GM18519 (cell line): Measurements from ENCODE around the gene TREM1.
A peak's percentile ranks its signal among the peaks of the same experiment; 100 is the strongest.
"Not testable (repeated sequence)": the region's sequence is repeated elsewhere in the genome, so short reads cannot be mapped to it uniquely, and the experiment has no call there.

Experiments used
- ATAC-seq: cut with Tn5 transposase; IDR thresholded peaks from one replicate; pipeline ENCODE4 v1.9.1; 2021; ENCODE audit warnings: mild to moderate bottlenecking, moderate library complexity; ENCODE audit not compliant: unreplicated experiment, low FRiP score

TREM1 gene

DNA sequence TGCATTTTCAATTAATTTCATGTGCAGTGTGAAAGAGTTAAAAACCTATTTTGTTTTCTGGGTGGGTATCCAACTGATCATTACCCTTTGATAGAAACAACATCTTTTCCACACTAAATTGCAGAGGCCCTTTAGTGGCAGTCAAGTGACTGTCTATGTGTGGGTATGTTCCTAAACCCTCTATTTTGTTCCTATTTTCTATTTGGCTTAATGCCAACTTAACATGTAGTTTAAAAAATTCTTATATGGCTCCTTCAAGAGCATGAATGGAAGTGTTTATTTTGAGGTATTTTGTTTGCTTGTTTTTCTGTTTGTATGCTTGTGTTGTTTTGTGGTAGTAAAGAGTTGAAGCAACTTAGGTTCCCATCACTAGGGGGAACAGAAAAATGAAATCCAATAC lies 19.9 kb downstream of the TREM1 start:
- ATAC-seq: no peak

DNA sequence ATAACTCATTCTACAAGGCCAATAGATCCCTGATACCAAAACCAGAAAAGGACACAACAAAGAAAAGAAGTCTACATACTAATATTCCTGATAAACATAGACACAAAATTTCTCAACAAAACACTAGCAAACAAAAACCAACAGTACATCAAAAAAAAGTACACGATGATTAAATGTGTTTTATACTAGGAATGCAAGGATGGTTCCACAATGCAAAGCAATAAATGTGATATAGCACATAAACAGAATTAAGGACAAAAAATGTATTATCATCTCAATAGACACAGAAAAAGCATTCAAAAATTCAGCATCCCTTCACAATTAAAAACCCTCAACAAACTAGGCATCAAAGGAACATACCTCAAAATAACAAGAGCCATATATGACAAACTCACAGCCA lies 23.2 kb downstream of the TREM1 start:
- ATAC-seq: no peak

DNA sequence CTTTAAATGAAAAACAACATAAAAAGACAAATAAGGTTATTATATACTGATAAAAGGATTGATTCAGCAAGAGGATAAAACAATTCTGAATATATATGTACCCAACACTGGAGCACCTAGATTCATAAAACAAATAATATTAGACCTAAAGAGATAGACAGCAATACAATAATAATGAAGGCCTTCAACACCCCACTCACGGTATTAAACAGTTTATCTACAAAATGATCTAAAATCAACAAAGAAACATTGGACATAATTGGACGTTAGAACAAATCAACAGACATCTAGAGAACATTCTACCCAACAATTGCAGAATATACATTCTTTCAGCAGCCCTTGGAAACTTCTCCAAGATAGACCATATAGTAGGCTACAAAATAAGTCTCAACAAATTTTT lies 24.1 kb downstream of the TREM1 start:
- ATAC-seq: no peak

DNA sequence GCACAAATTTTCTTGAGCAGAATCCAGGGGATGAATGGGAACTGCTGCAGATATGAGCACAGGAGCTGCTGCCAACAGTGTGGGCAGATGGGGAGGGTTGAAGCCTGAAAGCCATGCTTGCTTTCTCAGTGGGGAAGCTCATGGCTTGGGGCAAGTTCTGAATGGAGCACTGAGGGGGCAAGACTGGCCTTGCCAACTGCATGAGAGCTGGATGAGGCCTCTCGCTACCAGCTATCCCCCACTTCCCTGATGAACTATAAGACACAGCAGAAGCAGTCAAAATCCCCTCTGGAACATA lies 28.3 kb downstream of the TREM1 start:
- no peak for ATAC-seq

DNA sequence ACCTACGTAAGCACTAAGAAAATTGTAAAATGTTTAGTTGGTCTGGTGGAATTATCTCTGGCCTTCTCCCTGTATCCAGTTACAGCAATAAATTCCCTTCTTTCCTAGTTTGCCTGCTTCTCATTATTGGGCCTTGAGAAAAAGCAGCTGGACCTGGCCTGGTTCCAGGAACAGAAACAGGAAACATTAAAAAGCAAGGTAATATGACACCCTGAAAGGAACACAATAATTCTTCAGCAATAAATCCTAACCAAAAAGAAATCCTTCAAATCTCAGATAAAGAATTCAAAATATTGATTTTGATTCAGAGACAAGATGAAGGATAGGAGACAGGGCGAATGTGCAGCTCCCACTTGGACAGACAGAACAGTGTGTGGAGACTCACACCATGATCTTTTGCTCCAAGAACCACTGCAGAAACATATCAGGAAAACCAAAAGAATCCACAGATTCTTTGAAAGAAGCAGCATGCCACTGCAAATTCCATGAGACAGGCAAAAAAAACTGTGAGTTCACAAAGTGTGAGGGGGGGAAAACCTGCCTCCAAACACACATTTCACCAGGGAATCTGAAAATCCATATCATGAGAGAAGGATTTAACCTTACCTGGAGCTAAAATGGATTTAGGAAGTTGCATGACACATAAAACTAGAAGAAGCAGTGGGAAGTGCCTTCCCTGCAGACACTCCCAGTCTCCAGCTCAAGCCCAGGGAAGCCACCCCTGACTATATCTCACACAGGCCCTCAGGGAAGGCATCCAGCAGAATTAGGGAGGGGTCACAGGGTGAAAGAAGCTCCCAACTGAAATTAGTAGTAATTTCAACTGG lies 28.9 kb downstream of the TREM1 start:
- no peak for ATAC-seq

DNA sequence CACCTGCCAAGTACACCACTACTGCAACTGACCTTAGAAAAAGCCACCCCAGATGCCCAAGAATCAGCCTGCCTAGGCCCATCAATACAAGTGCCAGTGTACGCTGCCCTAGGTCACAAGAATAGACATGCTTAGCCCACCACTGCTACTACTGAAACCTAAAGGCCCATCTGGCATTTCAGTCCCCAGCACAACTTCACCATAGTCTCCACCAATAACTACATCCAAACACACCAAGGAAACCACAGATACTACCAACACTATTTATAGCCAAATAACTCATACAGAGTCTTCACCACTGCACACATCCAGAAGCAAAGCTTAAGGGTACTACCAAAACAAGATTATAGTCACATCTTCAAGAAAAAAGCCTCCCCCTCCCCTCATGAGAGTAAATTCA lies 30.1 kb downstream of the TREM1 start:
- ATAC-seq: peak; percentile 80

DNA sequence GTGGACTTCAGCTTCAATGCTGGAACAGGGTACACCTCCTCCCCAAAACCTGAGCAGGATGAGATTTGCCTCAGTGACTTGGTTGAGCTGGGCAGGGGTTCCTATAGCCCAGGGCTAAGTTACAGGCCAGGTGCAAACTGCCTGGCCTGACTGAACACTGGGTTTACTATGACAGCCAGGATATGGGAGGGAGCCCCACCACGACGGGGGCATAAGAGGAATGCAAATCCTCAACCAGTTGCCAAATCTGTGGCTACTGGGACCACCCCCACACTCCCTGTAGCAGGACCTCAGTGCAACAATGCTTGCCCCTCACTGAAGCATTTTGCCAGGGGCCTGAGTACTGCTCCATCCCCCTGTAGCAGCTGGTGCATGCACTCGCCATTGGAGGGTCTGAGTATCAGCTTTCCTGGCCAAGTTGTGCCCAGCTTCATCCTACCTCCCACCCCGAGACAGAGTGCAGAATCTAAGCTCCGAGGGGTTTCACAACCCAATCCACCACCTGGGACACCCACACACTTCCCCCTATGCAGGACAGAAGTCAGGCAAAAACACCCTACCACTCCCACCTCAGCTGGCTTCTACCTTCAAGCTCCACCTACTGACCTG lies 30.7 kb downstream of the TREM1 start:
- ATAC-seq: no peak

DNA sequence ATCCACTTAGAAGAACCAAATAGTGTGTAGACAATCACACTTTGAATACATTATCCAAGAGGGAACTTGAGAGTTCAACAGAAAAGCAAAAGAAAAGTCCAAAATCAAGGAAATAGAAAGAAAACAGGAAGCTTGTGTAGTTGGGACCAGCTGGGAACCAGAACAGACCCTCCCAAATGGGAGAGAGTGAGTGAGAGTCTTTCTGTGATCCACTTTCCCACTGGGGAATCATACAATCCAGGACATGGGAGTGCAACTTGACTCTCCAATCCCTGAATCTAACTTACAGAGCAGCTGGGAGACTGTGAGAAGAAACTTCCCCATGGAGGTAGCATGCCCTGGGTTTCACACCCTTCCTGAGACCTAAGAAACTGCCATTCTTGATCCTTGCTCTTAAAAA lies 31.4 kb downstream of the TREM1 start:
- no peak for ATAC-seq

DNA sequence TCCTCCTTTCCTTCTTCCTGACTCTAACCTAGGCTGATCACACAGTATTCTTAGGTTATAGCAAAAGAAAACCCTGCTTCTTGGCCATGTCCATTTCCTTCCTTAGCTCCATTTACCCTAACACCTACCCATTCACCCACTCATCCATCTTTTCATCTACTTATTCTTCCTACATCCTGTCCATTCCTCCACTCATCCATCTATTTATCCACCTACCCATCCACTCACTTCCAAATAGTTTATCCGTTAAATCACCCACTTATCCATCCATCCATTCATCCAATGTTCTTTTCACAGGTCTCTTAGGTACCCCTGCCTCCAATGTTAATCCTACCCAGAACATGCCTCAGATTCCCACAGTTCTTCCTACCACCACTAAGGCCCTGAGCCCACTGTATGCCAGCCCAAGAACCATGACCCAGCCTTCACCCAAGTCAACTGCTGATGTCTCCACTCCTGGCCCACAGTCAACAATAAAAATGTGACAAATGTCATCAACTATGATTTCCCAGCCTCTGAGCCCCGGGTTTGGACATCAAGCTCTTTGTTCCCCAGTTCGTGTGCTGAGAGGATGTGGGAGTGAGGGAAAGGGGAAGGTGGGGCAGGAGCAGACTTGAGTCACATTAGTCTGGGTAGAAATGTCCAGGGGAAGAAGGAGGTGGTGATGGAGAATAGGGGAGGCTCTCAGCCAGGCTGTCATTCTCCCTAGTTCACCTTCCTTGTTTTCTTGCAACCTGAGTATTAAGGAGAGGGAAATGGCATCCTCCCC lies 33.9 kb downstream of the TREM1 start:
- no peak for ATAC-seq

DNA sequence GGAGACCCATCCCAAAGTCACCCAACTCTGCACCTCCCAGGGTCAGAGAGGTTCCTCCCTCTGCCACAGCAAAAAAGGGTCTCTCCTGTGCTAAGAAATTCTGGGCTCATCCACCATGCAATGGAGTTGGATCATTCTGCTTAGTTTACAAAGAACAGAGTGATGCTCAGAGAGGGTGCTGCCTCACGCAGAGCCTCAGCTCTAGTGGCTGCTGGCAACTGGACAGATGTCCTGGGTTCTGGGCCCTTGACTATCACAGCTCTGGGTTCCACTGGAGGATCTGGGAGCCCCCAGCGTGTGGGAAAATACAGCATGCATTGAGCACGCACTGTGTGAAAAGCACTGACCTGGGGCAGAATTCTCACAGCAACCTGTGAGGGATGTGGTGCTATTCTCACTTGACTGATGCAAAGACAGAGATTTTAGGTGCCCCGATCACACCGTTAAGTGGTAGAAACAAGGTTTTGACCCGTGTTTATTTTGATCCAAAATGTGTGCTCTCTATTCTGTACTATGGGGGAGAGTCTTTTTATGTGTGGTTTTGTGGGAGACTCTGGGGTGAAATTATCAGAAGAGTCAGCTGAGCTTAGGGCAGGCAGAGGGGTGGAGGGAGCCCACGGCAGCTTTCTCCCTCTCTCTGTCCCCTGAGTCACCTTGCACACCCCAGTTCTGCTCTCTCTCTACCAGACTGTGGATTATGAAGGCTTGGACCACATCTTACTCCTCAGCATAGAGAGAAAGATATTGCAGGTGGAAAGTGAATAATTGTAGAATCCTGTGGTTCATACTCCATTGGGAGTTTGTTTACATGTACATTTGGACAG lies 38.4 kb downstream of the TREM1 start:
- ATAC-seq: no peak

DNA sequence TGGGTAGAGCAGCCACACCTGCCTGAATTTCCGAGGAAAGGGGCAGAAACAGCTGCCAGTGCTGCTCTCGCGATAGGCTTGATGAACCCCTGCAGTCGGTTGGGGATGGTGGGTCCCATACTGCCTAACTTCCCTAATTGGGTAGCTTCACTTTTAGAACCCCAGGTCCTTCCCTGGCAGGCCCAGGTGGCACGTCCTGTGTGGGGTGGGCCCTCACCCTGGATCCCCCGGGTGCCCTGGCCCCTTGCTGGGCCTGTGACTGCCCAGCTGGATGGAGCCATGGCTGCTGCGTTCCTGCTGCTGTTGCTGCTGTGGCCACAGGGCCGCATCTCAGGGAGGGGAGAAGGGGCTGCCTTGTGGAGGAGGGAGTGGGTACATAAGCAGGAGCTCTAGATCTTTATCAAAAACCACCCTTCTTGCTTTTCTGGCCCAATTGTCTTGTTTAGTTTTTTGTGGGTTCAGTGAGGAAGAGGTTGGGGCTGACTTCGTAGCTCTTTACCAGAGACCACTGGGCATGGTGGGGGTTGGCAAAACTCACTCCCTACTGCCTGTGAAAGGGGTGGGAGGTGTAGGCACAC lies 39.1 kb downstream of the TREM1 start:
- no peak for ATAC-seq

DNA sequence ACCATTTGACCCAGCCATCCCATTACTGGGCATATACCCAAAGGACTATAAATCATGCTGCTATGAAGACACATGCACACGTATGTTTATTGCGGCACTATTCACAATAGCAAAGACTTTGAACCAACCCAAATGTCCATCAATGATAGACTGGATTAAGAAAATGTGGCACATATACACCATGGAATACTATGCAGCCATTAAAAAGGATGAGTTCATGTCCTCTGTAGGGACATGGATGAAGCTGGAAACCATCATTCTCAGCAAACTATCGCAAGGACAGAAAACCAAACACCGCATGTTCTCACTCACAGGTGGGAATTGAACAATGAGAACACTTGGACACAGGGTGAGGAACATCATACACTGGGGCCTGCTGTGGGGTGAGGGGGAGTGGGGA lies 40.0 kb downstream of the TREM1 start:
- ATAC-seq: not testable (repeated sequence)

DNA sequence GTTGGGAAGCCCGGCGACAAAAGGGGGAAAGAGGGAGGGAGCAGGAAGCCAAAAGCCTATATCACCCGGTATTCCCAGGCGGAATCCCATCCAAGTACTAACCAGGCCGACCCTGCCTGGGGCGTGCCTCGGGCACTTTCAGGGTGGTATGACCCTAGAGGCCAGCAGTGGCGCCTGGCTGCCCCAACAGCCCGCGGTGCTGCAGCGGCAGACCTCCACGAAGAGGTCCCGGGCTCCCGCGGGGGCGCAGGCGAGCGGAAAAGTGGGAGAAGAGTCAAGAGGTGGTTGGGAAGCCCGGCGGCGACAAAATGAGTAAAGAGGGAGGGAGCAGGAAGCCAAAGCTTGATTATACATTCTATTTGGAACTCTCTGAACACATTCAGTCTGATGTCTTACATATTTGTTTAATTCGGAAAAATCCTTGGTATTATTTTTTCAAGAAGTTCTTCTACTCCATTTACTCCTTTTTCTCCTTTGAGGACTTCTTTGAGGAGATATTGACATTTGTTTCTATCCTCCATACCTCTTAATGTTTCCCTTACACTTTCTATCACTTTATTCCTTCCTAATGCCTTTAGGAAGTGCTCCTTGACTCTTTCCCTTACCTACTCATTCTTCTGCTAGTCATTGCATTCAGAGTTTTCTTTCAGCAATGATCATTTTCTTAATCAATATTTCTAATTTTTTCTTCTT lies 46.9 kb downstream of the TREM1 start:
- no peak for ATAC-seq

DNA sequence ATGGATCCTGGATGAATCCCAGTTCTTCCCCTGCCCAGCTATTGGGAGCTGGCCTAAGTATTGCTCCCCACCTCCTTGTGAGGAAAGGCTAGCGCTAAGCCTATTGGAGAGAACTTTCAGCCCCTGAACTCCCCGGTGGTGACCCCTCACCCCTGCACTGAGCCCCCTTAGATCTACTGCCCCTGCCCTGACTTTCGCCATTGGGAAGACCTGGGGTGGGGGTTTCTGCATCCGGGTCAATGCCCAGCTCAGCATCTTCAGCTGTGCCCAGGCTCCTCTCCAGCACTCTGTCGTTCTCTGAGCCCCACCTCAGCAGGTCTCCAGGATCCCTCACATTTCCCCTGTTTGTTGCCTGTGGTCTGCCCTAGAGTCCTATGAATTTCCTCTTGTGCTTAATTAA lies 49.4 kb downstream of the TREM1 start:
- ATAC-seq: no peak

DNA sequence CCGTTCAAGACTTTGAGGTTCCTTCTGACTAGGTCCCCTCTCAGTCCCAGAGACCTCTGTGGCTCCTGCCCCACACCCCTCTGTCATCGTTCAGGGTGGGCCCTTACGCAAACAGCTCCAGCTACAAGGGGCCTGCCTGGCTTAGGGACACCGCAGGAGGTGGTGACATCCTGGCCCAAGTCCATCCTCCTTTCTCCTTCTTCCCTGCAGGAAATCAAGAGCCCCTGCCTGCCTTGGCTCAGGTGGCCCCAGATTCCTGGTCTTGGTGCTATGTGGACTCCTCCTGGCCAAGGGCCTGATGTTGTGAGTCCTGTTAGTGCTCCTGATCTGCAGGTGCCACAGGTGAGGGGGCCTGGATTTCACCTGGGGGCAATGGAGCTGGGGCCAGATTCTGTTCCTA lies 50.2 kb downstream of the TREM1 start:
- no peak for ATAC-seq

DNA sequence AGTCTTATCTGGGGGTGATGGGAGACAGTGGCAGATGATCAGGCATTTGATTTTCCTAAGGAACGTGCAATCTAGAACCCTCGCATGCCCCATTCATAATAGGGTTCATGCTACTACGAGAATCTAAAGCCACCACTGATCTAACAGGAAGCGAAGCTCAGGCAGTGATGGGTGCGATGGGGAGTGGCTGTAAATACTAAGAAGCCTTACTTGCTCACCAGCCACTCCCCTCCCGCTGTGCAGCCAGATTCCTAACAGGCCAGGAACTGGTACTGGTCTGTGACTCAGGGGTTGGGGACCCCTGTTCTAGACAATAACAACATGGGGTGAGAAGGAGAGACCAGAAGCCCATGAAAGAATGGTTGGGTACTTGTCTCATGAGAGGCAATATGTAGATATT lies 53.8 kb downstream of the TREM1 start:
- no peak for ATAC-seq

DNA sequence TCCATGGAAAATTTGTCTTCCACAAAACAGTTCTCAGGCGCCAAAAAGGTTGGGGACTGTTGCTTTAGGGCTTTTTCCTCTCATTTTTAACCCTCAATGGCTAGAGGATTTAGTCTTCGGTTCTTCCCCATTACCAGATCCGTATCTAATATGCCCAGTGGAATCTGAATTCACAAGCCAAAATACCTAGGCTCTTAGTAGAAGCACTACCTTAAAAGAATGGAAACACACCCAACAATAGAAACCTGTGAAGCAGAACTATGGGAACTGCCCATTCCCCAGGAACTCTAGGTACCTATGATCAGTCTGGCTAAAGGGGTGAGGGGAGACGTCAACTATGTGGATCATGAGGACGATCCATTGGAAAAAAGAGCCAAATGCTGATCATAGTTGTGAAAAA lies 55.2 kb downstream of the TREM1 start:
- no peak for ATAC-seq

DNA sequence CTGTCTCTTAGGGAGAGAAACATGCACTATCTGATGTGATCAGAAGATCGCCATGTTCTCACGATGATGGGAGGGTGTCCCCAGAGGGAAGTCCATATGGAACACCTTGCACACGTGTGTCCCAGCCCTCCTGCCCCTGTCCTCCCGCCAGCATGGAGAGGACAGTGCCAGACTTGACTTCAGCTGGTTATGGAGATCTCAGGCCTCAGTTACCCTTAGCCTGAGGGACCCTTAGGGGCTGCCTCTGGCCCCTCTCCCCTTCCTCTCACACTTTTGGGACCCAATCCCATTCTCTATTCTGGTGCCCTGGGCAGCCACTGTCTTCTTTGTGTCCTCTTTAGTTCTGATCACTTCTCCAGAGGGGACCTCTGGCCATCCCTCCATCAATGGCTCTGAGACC lies 56.8 kb downstream of the TREM1 start:
- no peak for ATAC-seq

DNA sequence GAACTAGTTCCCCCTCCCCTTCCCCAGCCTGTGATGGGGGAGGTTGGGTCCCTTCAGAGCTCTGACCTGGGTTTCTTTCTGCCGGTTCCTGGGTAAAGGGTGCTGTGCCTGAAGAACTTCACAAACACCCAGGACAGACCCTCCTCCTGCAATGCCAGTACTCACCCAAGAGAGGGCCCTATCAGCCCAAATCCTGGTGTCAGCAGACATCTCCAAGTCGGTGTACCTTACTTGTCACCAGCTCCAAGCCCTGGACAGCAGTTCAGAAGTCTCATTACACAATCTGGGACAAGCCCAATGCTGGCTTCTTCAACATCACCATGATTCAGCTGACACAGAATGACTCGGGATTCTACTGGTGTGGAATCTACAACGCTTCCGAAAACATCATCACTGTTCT lies 57.9 kb downstream of the TREM1 start:
- ATAC-seq: no peak

DNA sequence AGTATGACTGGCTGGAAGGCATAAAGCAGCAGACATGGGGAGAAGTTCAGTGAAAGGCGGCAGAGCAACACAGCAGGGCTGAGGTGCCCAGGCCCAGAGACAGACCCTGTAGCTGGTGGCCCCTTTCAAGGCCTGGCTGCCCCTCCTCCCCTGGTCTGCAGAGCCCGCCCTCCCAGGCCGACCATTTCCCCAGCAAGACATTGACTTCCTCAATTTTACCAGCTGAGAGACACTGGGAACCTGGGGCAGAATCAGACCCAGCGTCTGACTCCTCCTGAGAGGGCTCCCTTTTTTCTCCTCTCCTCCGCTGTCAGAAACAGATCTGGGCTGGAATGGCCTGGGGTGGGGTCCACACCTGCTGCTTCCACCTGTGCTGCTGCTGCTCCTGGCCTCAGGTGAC lies 58.4 kb downstream of the TREM1 start, which contains the start of gene TREML4:
TREML4 (plus strand) TSS at position 254 of the 400 bp plus-strand sequence; CDS start at position 333, 79 bp downstream.
- ATAC-seq: no peak
